Mesothelial cell of epicardium (in vitro differentiated cells): Measurements from ENCODE around the gene DCAF6. TPM values are rescaled to one million over a fixed set of nuclear protein-coding genes. Genes with fewer than 3 reads are reported as not detected.

Source experiments
- DNase-seq, 2 experiments: peaks; one replicate each; pipeline ENCODE4 v3.0.0; 2021; ENCODE audit warnings: low spot score in 2 of 2; ENCODE audit not compliant: unreplicated experiment in 2 of 2
- H3K27ac Mint-ChIP-seq: 2 replicates; pipeline ENCODE4 v1.8.0; 2021; ENCODE audit warnings: mixed read lengths
- H3K27me3 Mint-ChIP-seq: 2 replicates; pipeline ENCODE4 v1.8.0; 2021; ENCODE audit warnings: low read depth, mixed read lengths
- H3K36me3 Mint-ChIP-seq: 2 replicates; pipeline ENCODE4 v1.8.0; 2021; ENCODE audit warnings: mixed read lengths
- H3K4me1 Mint-ChIP-seq: 2 replicates; pipeline ENCODE4 v1.8.0; 2021; ENCODE audit warnings: mixed read lengths
- H3K4me3 Mint-ChIP-seq: 2 replicates; pipeline ENCODE4 v1.8.0; 2021; ENCODE audit warnings: mild to moderate bottlenecking, moderate library complexity, mixed read lengths
- H3K9me3 Mint-ChIP-seq: 2 replicates; pipeline ENCODE4 v1.8.0; 2021; ENCODE audit warnings: mixed read lengths
- total RNA-seq: library from RNA; stranded (reverse); gene quantifications from 3 replicates; pipeline ENCODE4 v1.2.1, GENCODE V29; 2021
- TF ChIP-seq, protein P1 (sequence below): fragments of 200-600 bp; sonication (generic); IDR thresholded peaks from one replicate; pipeline ENCODE4 v1.5.0; 2021; ENCODE audit warnings: antibody characterized with exemption; ENCODE audit not compliant: unreplicated experiment

Gene DCAF6
- total RNA-seq, 1 donor from 2014 or later = 34.0 TPM

- Mint-ChIP-seq H3K27me3 (no peaks in the 10 kb centered on the region), H3K4me1 (no peaks in the 10 kb centered on the region), H3K27ac (no peak overlapping the region), H3K4me3 (no peak overlapping the region), H3K36me3 (peaks cover 27% of the 10 kb centered on the region), H3K9me3 (no peaks in the 10 kb centered on the region)
- TF ChIP-seq, protein P1, sequence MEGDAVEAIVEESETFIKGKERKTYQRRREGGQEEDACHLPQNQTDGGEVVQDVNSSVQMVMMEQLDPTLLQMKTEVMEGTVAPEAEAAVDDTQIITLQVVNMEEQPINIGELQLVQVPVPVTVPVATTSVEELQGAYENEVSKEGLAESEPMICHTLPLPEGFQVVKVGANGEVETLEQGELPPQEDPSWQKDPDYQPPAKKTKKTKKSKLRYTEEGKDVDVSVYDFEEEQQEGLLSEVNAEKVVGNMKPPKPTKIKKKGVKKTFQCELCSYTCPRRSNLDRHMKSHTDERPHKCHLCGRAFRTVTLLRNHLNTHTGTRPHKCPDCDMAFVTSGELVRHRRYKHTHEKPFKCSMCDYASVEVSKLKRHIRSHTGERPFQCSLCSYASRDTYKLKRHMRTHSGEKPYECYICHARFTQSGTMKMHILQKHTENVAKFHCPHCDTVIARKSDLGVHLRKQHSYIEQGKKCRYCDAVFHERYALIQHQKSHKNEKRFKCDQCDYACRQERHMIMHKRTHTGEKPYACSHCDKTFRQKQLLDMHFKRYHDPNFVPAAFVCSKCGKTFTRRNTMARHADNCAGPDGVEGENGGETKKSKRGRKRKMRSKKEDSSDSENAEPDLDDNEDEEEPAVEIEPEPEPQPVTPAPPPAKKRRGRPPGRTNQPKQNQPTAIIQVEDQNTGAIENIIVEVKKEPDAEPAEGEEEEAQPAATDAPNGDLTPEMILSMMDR = no peak
- DNase-seq = no peak
Observed at GRCh38 chr1:168008595-168008994, 72.1 kb downstream of the DCAF6 start.

GRCh38 chr1:168009322-168009721 lies 72.8 kb downstream of the DCAF6 start:
- H3K36me3 Mint-ChIP-seq = peaks cover 30% of the 10 kb centered on the region
- TF ChIP-seq, protein P1 = no peak
- DNase-seq = no peak
- H3K27me3 Mint-ChIP-seq = no peaks in the 10 kb centered on the region
- no peaks in the 10 kb centered on the region for H3K9me3 Mint-ChIP-seq
- no peak overlapping the region for H3K4me3 Mint-ChIP-seq
- H3K27ac Mint-ChIP-seq = no peak overlapping the region
- H3K4me1 Mint-ChIP-seq = no peaks in the 10 kb centered on the region

GRCh38 chr1:168019407-168019806 lies 82.9 kb downstream of the DCAF6 start:
- no peak for DNase-seq
- Mint-ChIP-seq H3K9me3 (no peaks in the 10 kb centered on the region), H3K36me3 (peaks cover 18% of the 10 kb centered on the region), H3K4me1 (no peaks in the 10 kb centered on the region), H3K4me3 (no peak overlapping the region), H3K27me3 (no peaks in the 10 kb centered on the region), H3K27ac (no peak overlapping the region)
- TF ChIP-seq, protein P1 = no peak

DNA sequence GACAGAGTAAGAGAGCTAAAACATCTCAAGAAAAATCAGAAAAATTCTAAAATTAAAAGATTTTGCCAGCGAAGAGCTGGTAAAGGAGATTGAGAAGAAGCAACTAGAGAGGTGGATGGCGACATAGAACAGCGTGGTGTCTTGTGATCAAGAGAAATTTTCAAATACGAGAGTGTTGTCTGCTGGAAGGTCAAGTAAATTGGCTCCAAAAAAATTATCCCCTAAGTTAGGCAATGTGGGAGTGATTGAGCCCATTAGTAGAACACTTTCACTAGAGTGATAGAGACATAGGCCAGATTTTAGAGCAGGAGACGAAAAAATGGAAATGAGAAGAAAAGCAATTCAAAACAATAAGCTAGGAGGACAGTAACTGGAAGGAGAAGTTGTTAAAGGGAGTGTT lies 94.7 kb downstream of the DCAF6 start:
- DNase-seq = no peak
- H3K4me1 Mint-ChIP-seq = no peaks in the 10 kb centered on the region
- H3K9me3 Mint-ChIP-seq = no peaks in the 10 kb centered on the region
- TF ChIP-seq, protein P1 = no peak
- H3K27me3 Mint-ChIP-seq = no peaks in the 10 kb centered on the region
- peaks cover 6% of the 10 kb centered on the region for H3K36me3 Mint-ChIP-seq
- H3K27ac Mint-ChIP-seq = no peak overlapping the region
- no peak overlapping the region for H3K4me3 Mint-ChIP-seq

GRCh38 chr1:168031627-168032026 lies 95.1 kb downstream of the DCAF6 start:
- Mint-ChIP-seq H3K4me3 (no peak overlapping the region), H3K27ac (no peak overlapping the region), H3K4me1 (no peaks in the 10 kb centered on the region), H3K27me3 (no peaks in the 10 kb centered on the region), H3K36me3 (peaks cover 6% of the 10 kb centered on the region), H3K9me3 (no peaks in the 10 kb centered on the region)
- DNase-seq = no peak
- TF ChIP-seq, protein P1 = no peak

DNA sequence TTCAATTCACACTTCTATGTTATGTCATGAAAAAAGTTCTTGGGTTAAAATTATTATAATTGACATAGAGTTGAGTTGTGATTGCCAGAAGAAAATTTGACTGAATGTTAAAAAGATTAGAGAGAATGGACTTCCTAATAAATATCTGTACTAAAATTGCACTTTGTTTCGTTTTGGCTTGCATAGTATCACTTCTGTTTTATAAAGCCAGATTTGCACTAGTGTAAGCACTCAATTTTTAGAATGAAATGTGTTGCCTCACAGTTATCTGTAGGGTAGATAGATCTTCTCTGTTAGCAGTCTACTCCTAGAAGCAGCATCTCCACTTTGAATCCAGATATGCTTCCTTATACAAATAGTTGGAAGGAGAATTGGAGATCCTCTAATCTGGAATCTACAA lies 95.5 kb downstream of the DCAF6 start:
- DNase-seq = no peak
- no peaks in the 10 kb centered on the region for H3K9me3 Mint-ChIP-seq
- no peak overlapping the region for H3K27ac Mint-ChIP-seq
- H3K36me3 Mint-ChIP-seq = peaks cover 6% of the 10 kb centered on the region
- H3K27me3 Mint-ChIP-seq = no peaks in the 10 kb centered on the region
- TF ChIP-seq, protein P1 = no peak
- H3K4me3 Mint-ChIP-seq = no peak overlapping the region
- no peaks in the 10 kb centered on the region for H3K4me1 Mint-ChIP-seq
